Suprapubic skin (tissue), 3 donors: ENCODE data around the gene NTMT1.

Experiments used
- EP300 ChIP-seq: sonication (generic); formaldehyde crosslinking; IDR thresholded peaks from one replicate; pipeline ENCODE4 v1.6.1; 2017; ENCODE audit warnings: antibody characterized with exemption
- POLR2A ChIP-seq, 2 donors: fragments of 450-650 bp; IDR thresholded peaks; one replicate each; pipeline ENCODE4 v1.6.1; 2017; ENCODE audit warnings: antibody characterized with exemption in 2 of 2, mild to moderate bottlenecking in 2 of 2, moderate library complexity in 2 of 2
- TF ChIP-seq, protein P1 (sequence below), 2 donors: fragments of 200-600 bp in 1 of 2; fragments of 450-650 bp in 1 of 2; sonication (generic) in 1 of 2; IDR thresholded peaks; one replicate each; pipeline ENCODE4 v1.5.1; 2016 to 2019; ENCODE audit warnings: antibody characterized with exemption in 2 of 2, mild to moderate bottlenecking in 1 of 2, moderate library complexity in 1 of 2

DNA sequence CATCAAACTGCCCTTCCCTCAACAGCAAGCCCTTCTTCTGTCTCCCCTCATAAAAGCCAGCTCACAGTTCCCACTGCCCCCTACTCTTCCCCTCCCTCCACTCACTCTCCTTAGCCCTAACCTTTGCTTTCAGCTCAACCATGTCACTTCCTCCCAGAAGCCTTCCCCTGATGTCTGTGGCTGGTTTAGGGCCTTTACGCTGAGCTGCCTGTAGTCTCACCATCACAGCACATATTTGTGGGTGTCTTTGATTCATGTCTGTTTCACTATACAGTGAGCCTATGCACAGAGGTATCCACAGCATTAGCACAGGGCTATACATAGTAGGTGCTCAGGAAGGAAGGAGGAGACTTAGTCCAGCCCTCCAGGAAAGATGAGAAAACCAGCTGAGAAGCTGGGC, 39.7 kb upstream of the NTMT1 start:
- no peak for TF ChIP-seq POLR2A (IDR thresholded peaks at IDR 0.05)
- TF ChIP-seq, protein P1, sequence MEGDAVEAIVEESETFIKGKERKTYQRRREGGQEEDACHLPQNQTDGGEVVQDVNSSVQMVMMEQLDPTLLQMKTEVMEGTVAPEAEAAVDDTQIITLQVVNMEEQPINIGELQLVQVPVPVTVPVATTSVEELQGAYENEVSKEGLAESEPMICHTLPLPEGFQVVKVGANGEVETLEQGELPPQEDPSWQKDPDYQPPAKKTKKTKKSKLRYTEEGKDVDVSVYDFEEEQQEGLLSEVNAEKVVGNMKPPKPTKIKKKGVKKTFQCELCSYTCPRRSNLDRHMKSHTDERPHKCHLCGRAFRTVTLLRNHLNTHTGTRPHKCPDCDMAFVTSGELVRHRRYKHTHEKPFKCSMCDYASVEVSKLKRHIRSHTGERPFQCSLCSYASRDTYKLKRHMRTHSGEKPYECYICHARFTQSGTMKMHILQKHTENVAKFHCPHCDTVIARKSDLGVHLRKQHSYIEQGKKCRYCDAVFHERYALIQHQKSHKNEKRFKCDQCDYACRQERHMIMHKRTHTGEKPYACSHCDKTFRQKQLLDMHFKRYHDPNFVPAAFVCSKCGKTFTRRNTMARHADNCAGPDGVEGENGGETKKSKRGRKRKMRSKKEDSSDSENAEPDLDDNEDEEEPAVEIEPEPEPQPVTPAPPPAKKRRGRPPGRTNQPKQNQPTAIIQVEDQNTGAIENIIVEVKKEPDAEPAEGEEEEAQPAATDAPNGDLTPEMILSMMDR (IDR thresholded peaks at IDR 0.05): no peak
- TF ChIP-seq EP300: no peak
